Activated CD4-positive, alpha-beta memory T cell treated with anti-CD3 and anti-CD28 coated beads, Interleukin-2, amount 10 ng/mL, durations not matched to agents 7 days and 5 days (primary cell): ENCODE measurements around the gene SMPD2. TPM values are rescaled to one million over a fixed set of nuclear protein-coding genes. Genes with fewer than 3 reads are reported as not detected.

Experiments
- CTCF ChIA-PET: fragments of 350-600 bp; sonication (Branson Sonifier 250); formaldehyde crosslinking; loops from one replicate; lab custom pipeline; 2021; ENCODE audit warnings: antibody characterized with exemption, inconsistent platforms; lab: Charles Lee
- POLR2A ChIA-PET: fragments of 350-600 bp; sonication (Branson Sonifier 250); formaldehyde crosslinking; loops from one replicate; lab custom pipeline; 2021; ENCODE audit warnings: antibody characterized with exemption; lab: Charles Lee
- DNase-seq: peaks from one replicate; pipeline ENCODE4 v3.0.0-alpha.2; 2020
- H3K27ac Mint-ChIP-seq: one replicate; pipeline ENCODE4 v1.8.0; 2021; ENCODE audit warnings: mild to moderate bottlenecking, mixed read lengths
- H3K27me3 Mint-ChIP-seq: one replicate; pipeline ENCODE4 v1.8.0; 2021; ENCODE audit warnings: mixed read lengths
- H3K36me3 Mint-ChIP-seq: one replicate; pipeline ENCODE4 v1.8.0; 2021; ENCODE audit warnings: low read depth, mixed read lengths
- H3K4me1 Mint-ChIP-seq: one replicate; pipeline ENCODE4 v1.8.0; 2021; ENCODE audit warnings: mixed read lengths
- H3K4me3 Mint-ChIP-seq: one replicate; pipeline ENCODE4 v1.8.0; 2021; ENCODE audit warnings: mild to moderate bottlenecking, mixed read lengths
- H3K9me3 Mint-ChIP-seq: one replicate; pipeline ENCODE4 v1.8.0; 2021; ENCODE audit warnings: mixed read lengths
- total RNA-seq, 2 experiments: library from RNA; stranded (reverse); gene quantifications; one replicate each; pipeline ENCODE4 v1.2.3, GENCODE V29; 2021

SMPD2 gene
- total RNA-seq, 2 experiments from 2014 or later, result 15.9 to 16.9 TPM

DNA sequence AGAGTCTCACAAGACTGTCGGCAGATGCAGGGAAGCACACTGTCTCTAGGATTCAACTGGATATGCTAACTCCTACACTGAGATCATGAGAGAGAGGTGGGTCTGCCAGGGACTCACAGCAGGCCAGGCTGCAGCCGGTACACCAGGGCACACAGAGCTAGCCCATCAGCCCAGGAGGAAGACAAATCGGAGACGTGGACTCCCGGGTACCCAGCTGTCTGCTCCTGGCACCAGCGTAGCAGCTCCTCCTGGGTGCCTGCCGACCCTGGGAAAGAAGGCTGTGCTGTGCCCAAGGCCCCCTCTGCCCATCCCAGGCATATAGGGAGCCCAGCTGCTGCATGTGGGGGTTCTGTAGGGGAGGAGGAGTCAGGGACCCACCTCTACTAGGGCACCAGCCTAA lies 8.1 kb downstream of the SMPD2 start:
- peaks cover 63% of the 10 kb centered on the region for H3K4me1 Mint-ChIP-seq
- no peak overlapping the region for H3K4me3 Mint-ChIP-seq
- no peaks in the 10 kb centered on the region for H3K9me3 Mint-ChIP-seq
- CTCF ChIA-PET, result no interaction called here
- H3K27ac Mint-ChIP-seq, result peak overlapping the region; percentile 34
- H3K36me3 Mint-ChIP-seq, result peaks cover 59% of the 10 kb centered on the region
- DNase-seq, result no peak
- H3K27me3 Mint-ChIP-seq, result no peaks in the 10 kb centered on the region
- POLR2A ChIA-PET, result interaction anchor here (0.6 to 13.3 kb wide), 6 partner anchors 5 to 67 kb away, joined by 3 to 243 read pairs (median 6); partner anchors contain the start of genes CD164, MICAL1, PPIL6 and SMPD2

DNA sequence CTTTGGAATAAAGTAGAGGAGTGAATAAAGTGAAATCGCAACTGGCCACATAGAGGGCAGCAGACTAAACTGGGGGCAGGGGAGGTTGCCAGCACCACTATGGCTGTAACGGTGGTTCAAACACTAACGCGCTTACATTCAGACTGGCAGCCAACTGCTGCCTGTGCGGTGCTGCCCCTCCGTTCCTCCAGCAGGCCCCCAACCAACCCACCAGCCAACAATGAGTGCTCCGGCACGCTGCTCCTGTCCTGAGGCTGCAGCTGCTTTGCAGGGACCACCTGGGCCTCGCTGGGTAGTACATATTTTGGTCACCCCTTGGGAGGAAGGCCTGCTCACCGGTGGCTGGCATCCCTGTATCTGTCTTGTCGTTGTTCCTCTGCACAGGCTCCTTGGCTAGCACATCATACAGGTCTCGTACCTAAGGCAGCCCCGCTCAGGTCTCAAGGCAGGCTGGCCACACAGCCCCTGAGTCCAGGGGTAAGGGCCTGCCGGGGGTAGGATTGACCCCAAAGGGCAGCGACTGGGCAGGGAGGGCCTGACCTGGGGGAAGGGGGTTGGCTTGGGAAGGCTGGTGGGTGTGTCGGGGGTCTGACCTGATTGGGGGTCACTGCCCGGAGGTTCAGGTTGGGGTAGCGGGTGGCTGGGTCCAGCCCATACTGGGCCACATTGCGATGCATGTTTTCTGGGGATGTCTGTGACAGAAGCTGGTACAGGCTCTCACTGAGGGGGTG lies 8.7 kb downstream of the SMPD2 start:
- Mint-ChIP-seq H3K9me3 (no peaks in the 10 kb centered on the region), H3K27ac (peak overlapping the region; percentile 82), H3K36me3 (peaks cover 63% of the 10 kb centered on the region), H3K4me1 (peaks cover 70% of the 10 kb centered on the region), H3K4me3 (peak overlapping the region; percentile 51), H3K27me3 (no peaks in the 10 kb centered on the region)
- POLR2A ChIA-PET, result interaction anchor here (0.6 to 13.3 kb wide), 9 partner anchors 6 to 87 kb away, joined by 3 to 243 read pairs (median 5); partner anchors contain the start of genes CD164, MICAL1, PPIL6 and SMPD2
- no peak for DNase-seq
- CTCF ChIA-PET, result no interaction called here

DNA sequence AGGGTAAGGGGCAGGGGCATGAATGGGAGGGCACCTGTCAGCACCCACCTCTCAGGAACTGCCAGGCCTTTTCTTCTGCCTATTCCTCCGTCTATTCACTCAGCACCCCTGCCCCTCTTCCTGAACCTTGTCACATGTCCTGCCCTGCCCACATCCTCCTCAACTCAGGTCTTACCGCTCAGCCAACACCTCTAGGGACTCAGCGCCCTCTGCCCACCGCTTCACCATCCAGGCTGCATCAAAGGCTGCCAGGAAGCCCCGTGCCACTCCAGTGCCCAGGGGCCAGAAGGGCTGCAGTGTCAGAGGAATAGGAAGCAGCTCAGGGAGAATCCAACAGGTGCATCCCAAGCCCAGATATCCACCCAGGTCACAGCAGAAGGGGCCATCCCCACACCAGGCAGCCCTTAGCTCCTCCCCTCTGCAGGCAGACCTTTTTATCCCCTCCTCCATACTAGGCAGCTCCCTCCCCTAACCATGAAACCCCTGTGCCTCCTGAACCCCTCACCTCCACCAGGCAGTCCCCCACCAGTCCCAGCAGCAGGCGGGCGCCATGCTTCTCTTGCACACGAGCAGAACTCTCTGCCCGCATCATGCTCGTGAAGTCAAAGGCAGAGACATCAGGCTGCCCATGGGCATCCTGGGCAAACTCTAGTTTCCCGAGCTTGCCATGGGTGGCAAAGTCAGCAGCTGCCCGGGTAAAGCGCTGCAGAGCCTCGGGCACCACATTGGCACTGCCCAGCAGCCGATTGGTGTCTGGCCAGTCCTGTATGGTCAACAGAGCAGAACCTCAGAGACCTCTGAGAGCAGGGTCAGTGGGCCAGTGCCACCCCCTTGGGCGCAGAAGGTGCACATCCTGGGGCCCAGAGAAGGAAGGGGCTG lies 9.5 kb downstream of the SMPD2 start:
- peak; percentile 67 for DNase-seq
- CTCF ChIA-PET, result interaction anchor here (1.1 kb wide), 1 partner anchor 34 kb away, joined by 3 read pairs; no protein-coding TSS in a partner anchor
- peak overlapping the region; percentile 82 for H3K27ac Mint-ChIP-seq
- H3K4me1 Mint-ChIP-seq, result peaks cover 74% of the 10 kb centered on the region
- POLR2A ChIA-PET, result interaction anchor here (0.9 to 13.3 kb wide), 4 partner anchors 7 to 88 kb away, joined by 3 to 243 read pairs (median 5); partner anchors contain the start of genes PPIL6 and SMPD2
- no peaks in the 10 kb centered on the region for H3K27me3 Mint-ChIP-seq
- no peaks in the 10 kb centered on the region for H3K9me3 Mint-ChIP-seq
- peaks cover 62% of the 10 kb centered on the region for H3K36me3 Mint-ChIP-seq
- peak overlapping the region; percentile 51 for H3K4me3 Mint-ChIP-seq

DNA sequence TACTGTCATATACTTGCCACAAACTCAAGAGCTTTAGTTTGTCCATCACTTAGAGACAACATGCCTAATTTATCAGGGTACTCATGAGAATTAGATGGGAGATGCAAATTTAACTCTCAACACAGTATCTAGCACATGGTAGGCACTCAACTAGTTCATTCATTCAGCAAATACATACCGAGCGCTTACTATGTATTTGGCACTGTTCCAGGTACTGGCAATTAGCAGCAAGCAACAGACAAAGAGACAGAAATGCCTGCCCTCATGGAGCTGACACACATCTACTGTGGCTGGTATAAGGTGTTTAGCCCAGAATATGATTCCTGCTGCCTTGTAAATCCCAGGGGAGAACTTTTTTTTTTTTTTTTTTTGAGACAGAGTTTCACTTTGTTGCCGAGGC lies 10.3 kb downstream of the SMPD2 start:
- no peaks in the 10 kb centered on the region for H3K27me3 Mint-ChIP-seq
- CTCF ChIA-PET, result interaction anchor here (1.1 to 6.6 kb wide), 2 partner anchors 9 to 35 kb away, joined by 3 to 36 read pairs; partner anchors contain the start of genes PPIL6 and SMPD2
- peaks cover 71% of the 10 kb centered on the region for H3K4me1 Mint-ChIP-seq
- POLR2A ChIA-PET, result interaction anchor here (1.8 to 13.3 kb wide), 2 partner anchors 7 to 68 kb away, joined by 6 to 243 read pairs; partner anchors contain the start of genes PPIL6 and SMPD2
- no peaks in the 10 kb centered on the region for H3K9me3 Mint-ChIP-seq
- DNase-seq, result no peak
- no peak overlapping the region for H3K4me3 Mint-ChIP-seq
- H3K27ac Mint-ChIP-seq, result no peak overlapping the region
- H3K36me3 Mint-ChIP-seq, result peaks cover 58% of the 10 kb centered on the region

DNA sequence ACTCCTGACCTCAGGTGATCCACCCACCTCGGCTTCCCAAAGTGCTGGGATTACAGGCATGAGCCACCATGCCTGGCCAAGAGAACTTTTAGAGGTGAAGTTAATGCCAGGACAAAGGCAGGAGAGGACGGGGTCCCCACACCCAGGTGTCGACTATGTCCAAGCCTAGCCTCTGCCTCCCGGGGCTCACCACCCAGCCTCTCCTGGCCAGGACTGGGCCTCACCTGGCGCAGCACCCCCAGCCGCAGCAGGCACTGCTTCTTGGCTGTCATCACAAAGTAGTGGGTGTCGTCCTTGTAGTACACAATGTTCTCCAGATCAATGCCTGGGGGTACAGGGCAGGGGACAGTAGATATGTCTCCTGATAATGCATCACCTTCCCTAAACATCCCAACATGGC lies 10.9 kb downstream of the SMPD2 start:
- no peak for DNase-seq
- Mint-ChIP-seq H3K9me3 (no peaks in the 10 kb centered on the region), H3K27ac (peak overlapping the region; percentile 52), H3K36me3 (peaks cover 56% of the 10 kb centered on the region), H3K4me3 (no peak overlapping the region), H3K27me3 (no peaks in the 10 kb centered on the region), H3K4me1 (peaks cover 70% of the 10 kb centered on the region)
- ChIA-PET POLR2A (interaction anchor here (0.9 to 13.3 kb wide), 4 partner anchors 8 to 68 kb away, joined by 3 to 243 read pairs (median 132); partner anchors contain the start of genes CD164, PPIL6, SMPD2 and ZBTB24), CTCF (interaction anchor here (0.5 to 6.6 kb wide), 2 partner anchors 9 to 27 kb away, joined by 3 to 36 read pairs; partner anchors contain the start of genes PPIL6 and SMPD2)

DNA sequence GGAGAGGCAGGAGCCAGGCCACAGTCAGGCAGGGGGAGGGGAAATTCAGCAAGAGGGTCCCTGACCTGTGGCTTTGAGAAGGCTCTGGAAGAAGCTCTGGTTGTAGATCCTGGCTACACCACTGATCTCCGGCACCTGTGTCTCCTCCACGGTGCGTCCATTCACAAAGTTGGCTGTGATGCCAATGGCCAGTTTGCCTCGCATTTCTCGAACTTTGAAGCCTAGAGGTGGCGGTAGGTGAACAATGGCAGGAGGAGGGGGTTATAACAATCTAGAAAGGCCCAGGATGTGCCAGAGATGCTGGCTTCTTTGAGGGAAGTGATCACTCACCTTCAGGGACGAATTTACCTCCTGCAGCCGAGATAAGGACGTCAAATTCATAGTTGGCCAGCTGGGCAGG lies 11.7 kb downstream of the SMPD2 start:
- POLR2A ChIA-PET, result interaction anchor here (0.9 to 13.3 kb wide), 4 partner anchors 9 to 69 kb away, joined by 3 to 243 read pairs (median 132); partner anchors contain the start of genes CD164, PPIL6, SMPD2 and ZBTB24
- peak overlapping the region; percentile 52 for H3K27ac Mint-ChIP-seq
- no peaks in the 10 kb centered on the region for H3K9me3 Mint-ChIP-seq
- DNase-seq, result no peak
- CTCF ChIA-PET, result interaction anchor here (6.6 kb wide), 1 partner anchor 10 kb away, joined by 36 read pairs; the partner anchor contains the start of genes PPIL6 and SMPD2
- H3K27me3 Mint-ChIP-seq, result no peaks in the 10 kb centered on the region
- peaks cover 75% of the 10 kb centered on the region for H3K4me1 Mint-ChIP-seq
- peaks cover 53% of the 10 kb centered on the region for H3K36me3 Mint-ChIP-seq
- H3K4me3 Mint-ChIP-seq, result no peak overlapping the region

DNA sequence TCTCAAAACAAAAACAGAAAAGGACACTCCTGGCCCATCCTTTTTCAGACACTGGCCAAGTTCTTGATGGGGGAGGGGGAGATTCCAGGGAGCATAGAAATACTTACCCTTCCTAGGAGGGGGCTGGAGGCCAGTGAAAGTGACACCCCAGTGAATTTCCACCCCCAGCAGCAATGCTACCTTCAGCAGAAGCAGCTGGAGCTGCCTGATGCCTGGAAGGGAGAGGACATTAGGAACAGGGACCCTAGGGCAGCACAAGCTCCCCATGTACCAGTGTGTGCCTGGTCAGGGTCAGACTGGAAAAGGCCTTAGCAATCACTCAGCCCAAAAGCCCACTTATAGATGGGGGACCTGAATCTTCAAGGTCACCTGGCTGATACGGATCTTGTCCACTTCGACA lies 12.6 kb downstream of the SMPD2 start:
- Mint-ChIP-seq H3K36me3 (peaks cover 51% of the 10 kb centered on the region), H3K9me3 (no peaks in the 10 kb centered on the region), H3K27ac (peak overlapping the region; percentile 63), H3K4me3 (peak overlapping the region; percentile 97), H3K27me3 (no peaks in the 10 kb centered on the region), H3K4me1 (peaks cover 80% of the 10 kb centered on the region)
- DNase-seq, result no peak
- ChIA-PET POLR2A (interaction anchor here (1.0 to 13.3 kb wide), 6 partner anchors 10 to 358 kb away, joined by 3 to 243 read pairs (median 84); partner anchors contain the start of genes CD164, CEP57L1, PPIL6 and SESN1), CTCF (interaction anchor here (6.6 kb wide), 1 partner anchor 11 kb away, joined by 36 read pairs; the partner anchor contains the start of genes PPIL6 and SMPD2)

DNA sequence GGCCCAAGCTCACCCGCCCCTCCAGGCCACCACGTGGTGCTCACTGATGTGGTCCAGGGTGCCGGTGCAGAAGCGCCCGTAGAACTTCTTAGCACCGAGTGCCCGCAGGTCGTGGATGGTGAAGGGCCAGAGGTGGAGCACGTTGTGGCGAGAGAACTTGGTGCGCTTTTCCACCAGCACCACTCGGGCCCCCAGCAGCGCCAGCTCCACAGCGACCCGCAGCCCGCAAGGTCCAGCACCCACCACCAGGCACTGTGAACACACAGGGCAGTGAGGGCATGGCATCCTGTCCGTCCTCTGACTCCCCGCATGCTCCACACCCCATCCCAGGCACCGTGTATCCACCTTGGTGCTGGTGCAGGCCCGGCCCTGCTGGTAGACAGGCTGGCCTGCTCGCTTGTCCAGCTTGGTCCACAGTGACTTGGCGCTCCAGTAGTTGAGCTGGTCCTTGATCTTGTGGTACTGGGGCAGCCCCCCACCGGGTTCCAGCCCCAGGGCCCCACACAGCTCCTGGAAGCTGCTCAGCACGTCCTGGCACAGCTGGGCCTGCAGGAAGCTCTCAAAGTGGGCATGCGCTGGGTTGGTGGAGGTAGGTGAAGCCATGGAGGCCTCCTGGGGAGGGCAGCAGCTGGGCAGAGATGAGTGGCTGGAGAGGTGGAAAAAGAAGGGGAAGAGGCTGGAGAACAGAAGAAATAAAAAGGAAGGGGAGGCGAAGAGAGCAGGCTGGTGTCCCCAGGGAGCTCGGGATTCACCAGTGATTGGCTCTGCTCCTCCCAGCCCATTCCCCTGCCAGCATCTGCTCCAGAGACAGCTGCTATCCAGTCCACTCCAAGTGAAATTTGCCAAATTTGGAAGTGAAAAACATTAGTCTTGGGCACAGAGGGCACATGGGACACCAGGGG lies 13.3 kb downstream of the SMPD2 start:
- Mint-ChIP-seq H3K27me3 (no peaks in the 10 kb centered on the region), H3K27ac (peak overlapping the region; percentile 98), H3K36me3 (peaks cover 46% of the 10 kb centered on the region), H3K4me1 (peaks cover 82% of the 10 kb centered on the region), H3K4me3 (peak overlapping the region; percentile 97), H3K9me3 (no peaks in the 10 kb centered on the region)
- POLR2A ChIA-PET, result interaction anchor here (0.9 to 13.3 kb wide), 13 partner anchors 10 to 359 kb away, joined by 3 to 243 read pairs (median 6); partner anchors contain the start of genes AK9, CD164, CEP57L1 and FIG4
- CTCF ChIA-PET, result interaction anchor here (0.8 to 6.6 kb wide), 4 partner anchors 12 to 586 kb away, joined by 3 to 36 read pairs (median 12); partner anchors contain the start of genes CD164, PPIL6 and SMPD2
- DNase-seq, result no peak

DNA sequence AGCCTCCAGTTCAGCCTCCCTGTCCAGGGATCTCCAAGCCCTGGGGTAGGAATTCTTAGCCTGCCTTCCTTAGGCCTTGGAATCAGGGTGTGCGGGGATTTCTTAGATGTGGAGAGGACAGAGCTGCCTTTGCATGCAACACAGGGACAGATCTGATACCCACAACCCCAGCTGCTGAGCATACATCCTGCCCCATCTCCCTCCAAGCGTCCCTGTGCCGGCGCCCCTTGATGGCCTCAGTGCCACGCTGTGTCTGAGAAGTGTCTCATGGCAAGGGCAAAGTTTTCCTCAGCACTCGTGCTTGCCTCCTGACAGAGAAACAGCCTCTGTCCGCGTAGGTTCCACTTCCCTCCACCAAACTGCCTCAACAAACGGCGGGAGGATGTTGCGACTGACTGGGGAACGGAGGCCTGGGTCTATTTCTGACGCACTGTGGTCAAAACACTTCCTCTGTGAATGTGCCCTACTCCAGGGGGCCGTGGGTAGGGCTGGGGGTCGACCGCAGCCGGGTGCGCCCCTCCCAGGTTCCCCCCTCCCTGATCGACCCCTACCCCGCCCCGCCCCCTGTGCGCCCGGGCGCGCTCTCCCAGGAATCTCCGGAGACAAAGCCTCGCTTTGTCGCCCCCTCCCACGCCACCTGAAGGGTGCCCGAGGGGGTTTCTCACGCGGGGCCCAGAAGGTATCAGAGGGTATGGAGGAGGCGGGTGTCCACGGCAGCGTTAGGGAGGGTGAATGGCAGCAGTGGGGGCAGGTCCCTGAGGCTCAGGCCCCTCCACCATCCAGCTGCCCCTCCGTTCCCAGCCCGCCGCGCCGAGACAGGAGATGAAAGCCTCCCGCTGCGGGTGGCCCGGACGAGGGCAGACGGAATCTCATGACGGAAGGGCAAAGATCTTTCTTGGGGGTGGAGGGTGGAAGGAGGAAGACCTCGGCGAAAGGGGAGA lies 14.2 kb downstream of the SMPD2 start:
- no peaks in the 10 kb centered on the region for H3K9me3 Mint-ChIP-seq
- peaks cover 81% of the 10 kb centered on the region for H3K4me1 Mint-ChIP-seq
- H3K4me3 Mint-ChIP-seq, result peak overlapping the region; percentile 97
- ChIA-PET POLR2A (interaction anchor here (0.7 to 13.3 kb wide), 14 partner anchors 9 to 360 kb away, joined by 3 to 243 read pairs (median 7); partner anchors contain the start of genes AK9, CD164, CEP57L1 and FIG4), CTCF (interaction anchor here (0.7 to 6.6 kb wide), 9 partner anchors 13 to 585 kb away, joined by 3 to 36 read pairs (median 6); partner anchors contain the start of genes CD164, PPIL6 and SMPD2)
- no peaks in the 10 kb centered on the region for H3K27me3 Mint-ChIP-seq
- DNase-seq, result peak; percentile 79
- H3K27ac Mint-ChIP-seq, result peak overlapping the region; percentile 98
- peaks cover 41% of the 10 kb centered on the region for H3K36me3 Mint-ChIP-seq

DNA sequence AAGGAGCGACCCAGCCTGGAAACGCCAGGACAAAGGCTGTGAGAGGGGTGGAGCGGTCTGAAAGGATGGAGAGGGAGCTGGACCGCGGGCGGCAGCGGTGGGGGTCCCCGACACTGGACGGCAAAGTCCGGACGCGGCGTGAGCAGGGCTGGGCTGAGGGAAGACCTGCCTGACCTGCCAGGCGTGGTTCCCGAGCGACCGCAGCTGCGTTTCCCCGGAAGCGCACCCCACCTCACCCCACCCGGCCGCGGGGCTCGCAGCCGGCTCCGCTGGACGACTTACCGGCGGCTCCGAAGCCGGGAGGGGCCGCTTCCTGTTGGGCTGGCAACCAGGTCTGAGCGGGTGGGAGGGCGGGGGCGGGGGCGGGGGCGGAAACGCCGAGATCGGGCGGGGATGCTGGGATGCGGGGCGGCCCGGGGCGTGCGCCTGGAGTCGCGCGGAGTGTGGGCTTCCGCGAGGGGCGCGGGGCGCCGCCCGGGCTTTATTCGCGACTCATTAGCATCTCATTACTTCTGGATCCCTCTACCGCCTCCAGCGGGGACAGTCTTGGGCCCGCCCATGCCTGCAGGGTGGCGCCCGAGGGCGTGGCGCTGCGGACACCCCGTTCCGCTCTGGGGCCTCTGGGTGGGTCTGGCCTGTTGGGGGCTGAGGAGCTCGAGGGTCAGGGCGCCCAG lies 15.1 kb downstream of the SMPD2 start, which contains the start of gene MICAL1:
Gene MICAL1 (minus strand): TSS at position 336 of the 674 bp plus-strand sequence. CDS start 1,576 bp downstream, outside the sequence.
- Mint-ChIP-seq H3K27ac (peak within 1 kb of the TSS; percentile 98), H3K4me1 (peaks cover 79% of the 10 kb centered on the region), H3K9me3 (no peaks in the 10 kb centered on the region), H3K36me3 (peaks cover 34% of the 10 kb centered on the region), H3K27me3 (no peaks in the 10 kb centered on the region), H3K4me3 (peak within 1 kb of the TSS; percentile 97)
- CTCF ChIA-PET, result interaction anchor here (0.6 to 6.6 kb wide), 10 partner anchors 14 to 584 kb away, joined by 3 to 36 read pairs (median 6); partner anchors contain the start of genes CD164, PPIL6 and SMPD2
- POLR2A ChIA-PET, result interaction anchor here (0.6 to 13.3 kb wide), 12 partner anchors 12 to 361 kb away, joined by 3 to 243 read pairs (median 11); partner anchors contain the start of genes AK9, CD164, CEP57L1 and FIG4
- DNase-seq, result peak; percentile 84
